A549 (cell line): ENCODE results near the gene FRRS1L. TPM values are rescaled to one million over a fixed set of nuclear protein-coding genes. Genes with fewer than 3 reads are reported as not detected.

Experiments
- ATAC-seq, 2 experiments: fragments of 200-7000 bp in 1 of 2; fragments of >200 bp in 1 of 2; cut with Nextera tagmentation in 1 of 2; cut with Tn5 transposase in 1 of 2; 3 replicates each; pipeline versions ENCODE4 v1.8.0 to v1.9.1; 2018 to 2020; ENCODE audit warnings: mild to moderate bottlenecking in 1 of 2, moderate library complexity in 1 of 2
- CTCF ChIA-PET: fragments of 300-600 bp; sonication (Branson Sonifier 250); formaldehyde crosslinking; extraction: SDS; loops from one replicate; lab custom pipeline; 2021; ENCODE audit warnings: antibody characterized with exemption, inconsistent platforms; lab: Yijun Ruan, JAX
- POLR2A ChIA-PET: fragments of 350-600 bp; formaldehyde crosslinking; extraction: SDS; loops from one replicate; lab custom pipeline; 2021; ENCODE audit warnings: antibody characterized with exemption, inconsistent platforms; lab: Yijun Ruan, JAX
- DNase-seq, 2 experiments: peaks; one replicate each; pipeline versions ENCODE4 v3.0.0 to v3.0.0-alpha.2; 2011 to 2016; ENCODE audit warnings: low read depth in 1 of 2, low spot score in 1 of 2
- FAIRE-seq: peaks from 2 replicates; lab custom pipeline; 2011; peaks lifted over from hg19 to GRCh38; lab: Jason Lieb, UNC
- H3K27ac ChIP-seq, 2 experiments: fragments of >200 bp; sonication (Bioruptor Twin); formaldehyde crosslinking; 3 replicates each; pipeline ENCODE4 v1.5.1; 2016 to 2017
- H3K4me1 ChIP-seq: fragments of >200 bp; sonication (Bioruptor Twin); formaldehyde crosslinking; 3 replicates; pipeline ENCODE4 v1.6.1; 2016
- H3K4me2 ChIP-seq: fragments of >200 bp; sonication (Bioruptor Twin); formaldehyde crosslinking; 3 replicates; pipeline ENCODE4 v1.6.1; 2016
- H3K4me3 ChIP-seq: fragments of >200 bp; sonication (Bioruptor Twin); formaldehyde crosslinking; 3 replicates; pipeline ENCODE4 v1.5.1; 2016
- H3K9me3 ChIP-seq: fragments of >200 bp; sonication (Bioruptor Twin); formaldehyde crosslinking; 3 replicates; pipeline ENCODE4 v1.6.1; 2016
- CBX8 ChIP-seq: fragments of 200-600 bp; sonication (generic); IDR thresholded peaks from 2 replicates; pipeline ENCODE4 v1.6.1; 2016
- CHD4 ChIP-seq: fragments of 200-600 bp; sonication (generic); IDR thresholded peaks from 2 replicates; pipeline ENCODE4 v1.6.1; 2016; ENCODE audit warnings: antibody characterized with exemption, mild to moderate bottlenecking, borderline replicate concordance
- EP300 ChIP-seq, 2 experiments: fragments of >200 bp; sonication (Bioruptor Twin); formaldehyde crosslinking; IDR thresholded peaks; 2 replicates in 1 of 2; 3 replicates in 1 of 2; pipeline ENCODE4 v1.6.1; 2016 to 2017
- ESRRA ChIP-seq: fragments of 150-350 bp; IDR thresholded peaks from 2 replicates; pipeline ENCODE4 v1.6.1; 2014; ENCODE audit warnings: mild to moderate bottlenecking, low read length, borderline replicate concordance
- FOSB ChIP-seq: fragments of 250-450 bp; sonication (Bioruptor Pico); IDR thresholded peaks from 2 replicates; pipeline ENCODE4 v1.5.0; 2020; ENCODE audit warnings: mild to moderate bottlenecking, moderate library complexity
- HOXB5 ChIP-seq: fragments of 250-450 bp; sonication (Bioruptor Pico); IDR thresholded peaks from 2 replicates; pipeline ENCODE4 v1.5.0; 2020; ENCODE audit warnings: mild to moderate bottlenecking, moderate library complexity
- JUNB ChIP-seq: fragments of >200 bp; sonication (Bioruptor Twin); formaldehyde crosslinking; IDR thresholded peaks from 2 replicates; pipeline ENCODE4 v1.6.1; 2016
- KDM5A ChIP-seq: fragments of 200-600 bp; sonication (generic); IDR thresholded peaks from 2 replicates; pipeline ENCODE4 v1.6.1; 2016; ENCODE audit warnings: antibody characterized with exemption, mild to moderate bottlenecking
- NFE2L2 ChIP-seq: fragments of 150-350 bp; conservative IDR thresholded peaks from 2 replicates; pipeline ENCODE4 v1.6.1; 2014; ENCODE audit warnings: low read length
- NR3C1 ChIP-seq: fragments of >200 bp; sonication (Bioruptor Twin); formaldehyde crosslinking; IDR thresholded peaks from 3 replicates; pipeline ENCODE4 v1.6.1; 2017
- PHF8 ChIP-seq: fragments of 200-600 bp; sonication (generic); IDR thresholded peaks from 2 replicates; pipeline ENCODE4 v1.6.1; 2016; ENCODE audit warnings: low read depth, mild to moderate bottlenecking, antibody characterized with exemption, moderate library complexity, borderline replicate concordance
- POLR2A ChIP-seq: IDR thresholded peaks from 2 replicates; pipeline ENCODE4 v1.6.1; 2012; ENCODE audit warnings: mild to moderate bottlenecking, low read length
- RAD21 ChIP-seq, 2 experiments: fragments of >200 bp in 1 of 2; sonication (Bioruptor Twin) in 1 of 2; formaldehyde crosslinking in 1 of 2; IDR thresholded peaks in 1 of 2; conservative IDR thresholded peaks in 1 of 2; 2 replicates in 1 of 2; 3 replicates in 1 of 2; pipeline ENCODE4 v1.6.1; 2012 to 2018; ENCODE audit warnings: inconsistent platforms in 1 of 2
- SREBF2 ChIP-seq: fragments of 450-650 bp; IDR thresholded peaks from 2 replicates; pipeline ENCODE4 v1.6.1; 2014; ENCODE audit warnings: mild to moderate bottlenecking, moderate library complexity
- TFCP2L1 ChIP-seq: fragments of 250-450 bp; sonication (Bioruptor Pico); IDR thresholded peaks from 2 replicates; pipeline ENCODE4 v1.5.0; 2021; ENCODE audit warnings: mild to moderate bottlenecking
- ZFP36 ChIP-seq: fragments of 450-650 bp; IDR thresholded peaks from 2 replicates; pipeline ENCODE4 v1.6.1; 2014; ENCODE audit warnings: borderline replicate concordance; ENCODE audit not compliant: partially characterized antibody
- WGBS: methylation state at CpG from one replicate; pipeline ENCODE4 v1.1.6; 2017; ENCODE audit errors: missing lambda C conversion rate; 5-methylcytosine and 5-hydroxymethylcytosine counted together
- polyA plus RNA-seq, 4 experiments: library from polyadenylated mRNA; depleted of rRNA in 3 of 4; stranded (reverse); fragments of >200 nt; fragmentation: RNase III in 1 of 4; extraction: RNeasy Plus Mini Kit Qiagen cat#74134 plus additional on column Dnase treatment in 1 of 4; gene quantifications; 2 replicates in 3 of 4; 3 replicates in 1 of 4; pipeline ENCODE4 v1.2.3, GENCODE V29; 2011 to 2017
- TF ChIP-seq, protein P1 (sequence below): fragments of >200 bp; sonication (Bioruptor Twin); formaldehyde crosslinking; IDR thresholded peaks from 3 replicates; pipeline ENCODE4 v1.5.1; 2016
- TF ChIP-seq, protein P2 (sequence below): fragments of >200 bp; sonication (Bioruptor Twin); formaldehyde crosslinking; IDR thresholded peaks from 2 replicates; pipeline ENCODE4 v1.6.1; 2016
- TF ChIP-seq, protein P3 (sequence below): fragments of 150-350 bp; IDR thresholded peaks from 2 replicates; pipeline ENCODE4 v1.6.1; 2014; ENCODE audit warnings: low read depth, mild to moderate bottlenecking, low read length
- TF ChIP-seq, protein P4 (sequence below): IDR thresholded peaks from 2 replicates; pipeline ENCODE4 v1.6.1; 2012
- TF ChIP-seq, protein P5 (sequence below): fragments of 250-450 bp; sonication (Bioruptor Pico); IDR thresholded peaks from 2 replicates; pipeline ENCODE4 v1.5.0; 2021; ENCODE audit warnings: mild to moderate bottlenecking, moderate library complexity, borderline replicate concordance

FRRS1L gene
- polyA plus RNA-seq, 2 of the 4 experiments (the other 2 are of a cell fraction) = 0.54 to 1.5 TPM

DNA sequence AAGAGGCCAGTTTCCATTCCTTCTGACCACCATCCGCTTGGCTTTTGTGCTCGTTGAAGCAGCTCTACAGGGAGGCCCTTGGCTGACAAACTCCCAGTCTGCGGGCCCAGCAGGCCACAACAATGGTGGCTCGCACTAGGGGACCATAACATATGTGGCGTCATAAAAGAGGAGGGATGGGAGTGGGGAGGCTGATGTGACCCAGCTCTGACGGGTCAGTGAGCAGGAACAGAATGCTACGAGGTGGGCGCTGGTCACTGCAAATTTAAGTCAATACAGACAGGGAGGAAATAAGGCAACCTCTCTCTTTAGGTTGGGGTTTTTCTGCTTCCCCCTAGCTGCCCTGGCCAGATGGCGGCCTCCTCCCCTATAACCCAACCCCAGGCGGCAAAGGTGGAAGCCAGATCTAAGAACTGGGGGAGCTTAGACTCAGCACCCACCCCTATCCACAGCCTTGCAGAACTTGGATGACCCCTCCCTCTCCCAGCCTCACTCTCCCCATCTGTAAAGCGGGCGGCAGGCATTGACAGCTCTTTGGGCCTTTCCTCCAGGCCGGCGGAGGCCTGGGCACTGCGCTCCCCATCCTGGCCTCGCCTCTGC lies 778 bp downstream of the FRRS1L start:
- peak overlapping the region in 1 of 2 experiments; percentile 76; a peak in 2 of 6 replicates for H3K27ac ChIP-seq
- peak overlapping the region; percentile 69; the same call in 2 of the 3 replicates for H3K4me2 ChIP-seq
- H3K9me3 ChIP-seq = no peaks in the 10 kb centered on the region
- DNase-seq = no peak
- no peak overlapping the region; the same call in 2 of the 3 replicates for H3K4me3 ChIP-seq
- POLR2A ChIA-PET = no interaction called here
- H3K4me1 ChIP-seq = no peaks in the 10 kb centered on the region
- WGBS = 92% methylated on average over 16 of the region's 16 CpGs
- no peak for FAIRE-seq
- TF ChIP-seq, protein P1, sequence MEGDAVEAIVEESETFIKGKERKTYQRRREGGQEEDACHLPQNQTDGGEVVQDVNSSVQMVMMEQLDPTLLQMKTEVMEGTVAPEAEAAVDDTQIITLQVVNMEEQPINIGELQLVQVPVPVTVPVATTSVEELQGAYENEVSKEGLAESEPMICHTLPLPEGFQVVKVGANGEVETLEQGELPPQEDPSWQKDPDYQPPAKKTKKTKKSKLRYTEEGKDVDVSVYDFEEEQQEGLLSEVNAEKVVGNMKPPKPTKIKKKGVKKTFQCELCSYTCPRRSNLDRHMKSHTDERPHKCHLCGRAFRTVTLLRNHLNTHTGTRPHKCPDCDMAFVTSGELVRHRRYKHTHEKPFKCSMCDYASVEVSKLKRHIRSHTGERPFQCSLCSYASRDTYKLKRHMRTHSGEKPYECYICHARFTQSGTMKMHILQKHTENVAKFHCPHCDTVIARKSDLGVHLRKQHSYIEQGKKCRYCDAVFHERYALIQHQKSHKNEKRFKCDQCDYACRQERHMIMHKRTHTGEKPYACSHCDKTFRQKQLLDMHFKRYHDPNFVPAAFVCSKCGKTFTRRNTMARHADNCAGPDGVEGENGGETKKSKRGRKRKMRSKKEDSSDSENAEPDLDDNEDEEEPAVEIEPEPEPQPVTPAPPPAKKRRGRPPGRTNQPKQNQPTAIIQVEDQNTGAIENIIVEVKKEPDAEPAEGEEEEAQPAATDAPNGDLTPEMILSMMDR = no peak
- no peak for TF ChIP-seq PHF8
- TF ChIP-seq, protein P2, sequence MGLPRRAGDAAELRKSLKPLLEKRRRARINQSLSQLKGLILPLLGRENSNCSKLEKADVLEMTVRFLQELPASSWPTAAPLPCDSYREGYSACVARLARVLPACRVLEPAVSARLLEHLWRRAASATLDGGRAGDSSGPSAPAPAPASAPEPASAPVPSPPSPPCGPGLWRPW = no peak
- TF ChIP-seq NR3C1 = no peak
- TF ChIP-seq, protein P3, sequence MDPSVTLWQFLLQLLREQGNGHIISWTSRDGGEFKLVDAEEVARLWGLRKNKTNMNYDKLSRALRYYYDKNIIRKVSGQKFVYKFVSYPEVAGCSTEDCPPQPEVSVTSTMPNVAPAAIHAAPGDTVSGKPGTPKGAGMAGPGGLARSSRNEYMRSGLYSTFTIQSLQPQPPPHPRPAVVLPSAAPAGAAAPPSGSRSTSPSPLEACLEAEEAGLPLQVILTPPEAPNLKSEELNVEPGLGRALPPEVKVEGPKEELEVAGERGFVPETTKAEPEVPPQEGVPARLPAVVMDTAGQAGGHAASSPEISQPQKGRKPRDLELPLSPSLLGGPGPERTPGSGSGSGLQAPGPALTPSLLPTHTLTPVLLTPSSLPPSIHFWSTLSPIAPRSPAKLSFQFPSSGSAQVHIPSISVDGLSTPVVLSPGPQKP = no peak
- TF ChIP-seq, protein P4, sequence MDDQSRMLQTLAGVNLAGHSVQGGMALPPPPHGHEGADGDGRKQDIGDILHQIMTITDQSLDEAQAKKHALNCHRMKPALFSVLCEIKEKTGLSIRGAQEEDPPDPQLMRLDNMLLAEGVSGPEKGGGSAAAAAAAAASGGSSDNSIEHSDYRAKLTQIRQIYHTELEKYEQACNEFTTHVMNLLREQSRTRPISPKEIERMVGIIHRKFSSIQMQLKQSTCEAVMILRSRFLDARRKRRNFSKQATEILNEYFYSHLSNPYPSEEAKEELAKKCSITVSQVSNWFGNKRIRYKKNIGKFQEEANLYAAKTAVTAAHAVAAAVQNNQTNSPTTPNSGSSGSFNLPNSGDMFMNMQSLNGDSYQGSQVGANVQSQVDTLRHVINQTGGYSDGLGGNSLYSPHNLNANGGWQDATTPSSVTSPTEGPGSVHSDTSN = no peak
- TF ChIP-seq FOSB (CRISPR knock-in tag) = no peak
- TF ChIP-seq POLR2A = no peak
- CTCF ChIA-PET = interaction anchor here (0.7 to 2.5 kb wide), 5 partner anchors 17 to 276 kb away, joined by 3 to 14 read pairs (median 3); no protein-coding TSS in a partner anchor
- no peak for ATAC-seq

DNA sequence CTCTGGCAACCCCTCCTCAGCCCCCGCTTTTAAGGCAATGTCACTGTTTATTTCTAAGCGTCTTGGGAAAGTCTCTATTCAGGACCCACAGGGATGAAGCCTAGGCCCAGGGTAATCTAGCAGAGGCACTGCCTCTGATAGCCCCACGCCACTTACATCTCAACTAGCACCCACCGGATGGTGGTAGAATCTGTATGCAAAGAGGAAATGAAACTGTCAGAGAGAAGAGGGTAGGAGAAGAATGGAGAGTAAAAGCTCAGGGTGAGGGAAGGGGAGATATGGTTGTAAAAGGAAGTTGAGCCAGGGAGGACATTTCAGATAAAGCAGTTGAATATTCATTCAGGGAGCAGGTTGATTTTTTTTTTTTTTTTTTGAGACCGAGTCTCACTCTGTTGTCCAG lies 3.0 kb downstream of the FRRS1L start:
- no peak overlapping the region for H3K27ac ChIP-seq
- no peak for TF ChIP-seq JUNB
- TF ChIP-seq ESRRA = no peak
- POLR2A ChIA-PET = no interaction called here
- no peak for FAIRE-seq
- H3K4me3 ChIP-seq = no peak overlapping the region
- WGBS = 91% methylated on average over 5 of the region's 5 CpGs
- no peaks in the 10 kb centered on the region for H3K4me1 ChIP-seq
- ATAC-seq = no peak
- no peak overlapping the region for H3K4me2 ChIP-seq
- H3K9me3 ChIP-seq = no peaks in the 10 kb centered on the region
- DNase-seq = no peak
- CTCF ChIA-PET = interaction anchor here (0.8 to 2.5 kb wide), 2 partner anchors 19 to 29 kb away, joined by 3 to 14 read pairs; no protein-coding TSS in a partner anchor

DNA sequence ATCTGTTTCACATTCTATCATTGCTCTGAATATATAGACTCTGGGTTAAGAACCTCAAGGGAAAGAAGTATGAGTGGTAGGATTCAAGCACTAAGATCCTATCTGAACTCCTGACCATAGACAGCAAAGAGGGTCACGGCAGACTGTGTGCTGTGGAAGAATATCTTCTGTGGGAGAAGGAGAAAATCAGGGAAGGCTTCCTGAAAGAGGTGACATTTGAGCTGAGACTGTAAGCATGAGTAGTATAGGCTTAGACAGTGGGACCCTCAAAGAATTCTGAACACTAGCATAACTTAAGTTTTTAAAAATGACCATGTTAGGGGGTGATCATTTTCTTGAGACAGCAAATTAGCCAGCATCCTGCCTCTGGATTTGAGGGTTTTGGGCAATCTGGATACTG lies 3.9 kb downstream of the FRRS1L start:
- Histone ChIP-seq H3K27ac (no peak overlapping the region), H3K4me2 (no peak overlapping the region)
- no peak for DNase-seq
- TF ChIP-seq EP300 (IDR thresholded peaks at IDR 0.05) = no peak
- no peak for TF ChIP-seq ESRRA
- peak; percentile 34 for TF ChIP-seq ZFP36
- TF ChIP-seq NFE2L2 = no peak
- TF ChIP-seq, all 56 proteins: peak for 1
- H3K9me3 ChIP-seq = no peaks in the 10 kb centered on the region
- ATAC-seq (no peak), FAIRE-seq (no peak)
- H3K4me1 ChIP-seq = no peaks in the 10 kb centered on the region
- POLR2A ChIA-PET = no interaction called here
- CTCF ChIA-PET = interaction anchor here (3.1 kb wide), 1 partner anchor 20 kb away, joined by 10 read pairs; no protein-coding TSS in a partner anchor
- WGBS = 79% methylated on average over 1 of the region's 1 CpG
- H3K4me3 ChIP-seq = no peak overlapping the region

DNA sequence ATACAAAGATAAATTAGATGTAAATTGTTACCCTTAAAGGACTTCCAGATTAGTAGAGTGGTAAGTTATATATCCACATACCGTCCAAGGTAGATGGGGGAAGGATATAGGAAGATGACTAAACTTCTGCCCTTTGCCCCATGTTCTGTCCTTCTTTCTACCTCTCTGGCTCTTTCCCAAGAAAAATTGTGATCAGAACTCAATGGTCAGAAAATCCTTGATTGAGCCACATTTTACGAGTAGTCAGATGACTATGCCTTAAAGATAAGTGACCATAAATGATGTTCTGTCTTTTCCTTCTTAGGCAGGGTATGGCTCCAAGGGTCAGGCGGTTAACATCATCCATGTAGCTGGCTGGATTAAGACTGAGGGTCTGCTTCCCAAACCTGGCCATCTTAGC lies 4.4 kb downstream of the FRRS1L start:
- no peaks in the 10 kb centered on the region for H3K4me1 ChIP-seq
- no peak overlapping the region for H3K4me2 ChIP-seq
- POLR2A ChIA-PET = no interaction called here
- CTCF ChIA-PET = interaction anchor here (3.1 kb wide), 1 partner anchor 21 kb away, joined by 10 read pairs; no protein-coding TSS in a partner anchor
- no peak overlapping the region for H3K4me3 ChIP-seq
- ATAC-seq (no peak), DNase-seq (no peak), FAIRE-seq (no peak)
- no peak overlapping the region for H3K27ac ChIP-seq
- H3K9me3 ChIP-seq = no peaks in the 10 kb centered on the region
- WGBS = 54% methylated on average over 3 of the region's 3 CpGs
- TF ChIP-seq SREBF2 (no peak), CBX8 (no peak), HOXB5 (no peak), KDM5A (no peak), CHD4 (no peak), RAD21 (conservative IDR thresholded peaks at IDR 0.05 in 1 of 2, IDR thresholded peaks at IDR 0.05 in 1 of 2) (no peak), TFCP2L1 (no peak)
- TF ChIP-seq, protein P2 = no peak
- TF ChIP-seq, protein P5, sequence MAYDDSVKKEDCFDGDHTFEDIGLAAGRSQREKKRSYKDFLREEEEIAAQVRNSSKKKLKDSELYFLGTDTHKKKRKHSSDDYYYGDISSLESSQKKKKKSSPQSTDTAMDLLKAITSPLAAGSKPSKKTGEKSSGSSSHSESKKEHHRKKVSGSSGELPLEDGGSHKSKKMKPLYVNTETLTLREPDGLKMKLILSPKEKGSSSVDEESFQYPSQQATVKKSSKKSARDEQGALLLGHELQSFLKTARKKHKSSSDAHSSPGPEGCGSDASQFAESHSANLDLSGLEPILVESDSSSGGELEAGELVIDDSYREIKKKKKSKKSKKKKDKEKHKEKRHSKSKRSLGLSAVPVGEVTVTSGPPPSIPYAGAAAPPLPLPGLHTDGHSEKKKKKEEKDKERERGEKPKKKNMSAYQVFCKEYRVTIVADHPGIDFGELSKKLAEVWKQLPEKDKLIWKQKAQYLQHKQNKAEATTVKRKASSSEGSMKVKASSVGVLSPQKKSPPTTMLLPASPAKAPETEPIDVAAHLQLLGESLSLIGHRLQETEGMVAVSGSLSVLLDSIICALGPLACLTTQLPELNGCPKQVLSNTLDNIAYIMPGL (CRISPR knock-in tag) = no peak
